Measurements from ENCODE around the gene KCNIP3.
"Not testable (repeated sequence)": the region's sequence is repeated elsewhere in the genome, so short reads cannot be mapped to it uniquely, and the experiment has no call there.

DNA sequence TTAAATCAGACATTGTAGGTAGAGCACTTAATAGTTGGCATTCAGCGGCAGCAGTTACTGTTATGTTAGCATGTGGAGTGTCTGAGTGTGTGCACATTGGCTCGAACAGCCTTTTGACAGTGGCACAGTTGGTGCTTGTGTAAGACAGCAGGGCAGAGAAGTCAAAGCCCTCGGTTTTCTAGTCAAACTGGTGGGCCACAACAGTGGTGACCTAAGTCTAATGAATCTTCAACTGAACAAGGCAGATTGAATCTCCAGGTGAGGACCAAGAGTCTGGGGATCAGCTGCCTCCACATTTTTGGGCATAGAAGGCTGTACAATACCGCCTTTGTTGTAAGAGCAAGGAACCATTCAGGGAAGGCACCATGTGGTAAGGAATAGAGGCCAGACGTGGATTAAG is 106.7 kb downstream of the KCNIP3 start:
- TF ChIP-seq POLR2AphosphoS5, POLR2A (IDR thresholded peaks at IDR 0.05): not testable (repeated sequence)
- TF ChIP-seq, protein P1, sequence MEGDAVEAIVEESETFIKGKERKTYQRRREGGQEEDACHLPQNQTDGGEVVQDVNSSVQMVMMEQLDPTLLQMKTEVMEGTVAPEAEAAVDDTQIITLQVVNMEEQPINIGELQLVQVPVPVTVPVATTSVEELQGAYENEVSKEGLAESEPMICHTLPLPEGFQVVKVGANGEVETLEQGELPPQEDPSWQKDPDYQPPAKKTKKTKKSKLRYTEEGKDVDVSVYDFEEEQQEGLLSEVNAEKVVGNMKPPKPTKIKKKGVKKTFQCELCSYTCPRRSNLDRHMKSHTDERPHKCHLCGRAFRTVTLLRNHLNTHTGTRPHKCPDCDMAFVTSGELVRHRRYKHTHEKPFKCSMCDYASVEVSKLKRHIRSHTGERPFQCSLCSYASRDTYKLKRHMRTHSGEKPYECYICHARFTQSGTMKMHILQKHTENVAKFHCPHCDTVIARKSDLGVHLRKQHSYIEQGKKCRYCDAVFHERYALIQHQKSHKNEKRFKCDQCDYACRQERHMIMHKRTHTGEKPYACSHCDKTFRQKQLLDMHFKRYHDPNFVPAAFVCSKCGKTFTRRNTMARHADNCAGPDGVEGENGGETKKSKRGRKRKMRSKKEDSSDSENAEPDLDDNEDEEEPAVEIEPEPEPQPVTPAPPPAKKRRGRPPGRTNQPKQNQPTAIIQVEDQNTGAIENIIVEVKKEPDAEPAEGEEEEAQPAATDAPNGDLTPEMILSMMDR (IDR thresholded peaks at IDR 0.05 in 8 of 11, conservative IDR thresholded peaks at IDR 0.05 in 3 of 11) = not testable (repeated sequence)
